ENCODE results near the gene ARPIN.

Gene ARPIN

DNA sequence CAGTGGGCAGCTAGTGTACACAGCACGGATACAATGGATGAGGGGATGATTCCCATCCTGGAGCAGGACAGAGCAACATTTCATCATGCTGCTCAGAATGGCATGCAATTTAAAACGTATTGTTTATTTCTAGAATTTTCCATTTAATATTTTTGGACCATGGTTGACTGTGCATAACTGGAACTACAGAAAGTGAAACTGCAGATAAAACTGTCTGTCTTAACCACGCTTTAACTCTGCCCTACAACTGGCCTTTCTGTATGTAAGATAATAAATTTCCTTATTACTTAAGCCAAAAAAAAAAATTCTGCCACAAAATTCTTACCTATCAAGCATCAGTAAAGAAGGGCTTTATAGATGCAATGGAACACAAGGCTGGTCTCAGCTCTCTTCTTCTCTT is 52.3 kb downstream of the ARPIN start:
- no peaks in the 10 kb centered on the region for H3F3A ChIP-seq (ENCODE audit: insufficient read depth)
- TF ChIP-seq, protein P1, sequence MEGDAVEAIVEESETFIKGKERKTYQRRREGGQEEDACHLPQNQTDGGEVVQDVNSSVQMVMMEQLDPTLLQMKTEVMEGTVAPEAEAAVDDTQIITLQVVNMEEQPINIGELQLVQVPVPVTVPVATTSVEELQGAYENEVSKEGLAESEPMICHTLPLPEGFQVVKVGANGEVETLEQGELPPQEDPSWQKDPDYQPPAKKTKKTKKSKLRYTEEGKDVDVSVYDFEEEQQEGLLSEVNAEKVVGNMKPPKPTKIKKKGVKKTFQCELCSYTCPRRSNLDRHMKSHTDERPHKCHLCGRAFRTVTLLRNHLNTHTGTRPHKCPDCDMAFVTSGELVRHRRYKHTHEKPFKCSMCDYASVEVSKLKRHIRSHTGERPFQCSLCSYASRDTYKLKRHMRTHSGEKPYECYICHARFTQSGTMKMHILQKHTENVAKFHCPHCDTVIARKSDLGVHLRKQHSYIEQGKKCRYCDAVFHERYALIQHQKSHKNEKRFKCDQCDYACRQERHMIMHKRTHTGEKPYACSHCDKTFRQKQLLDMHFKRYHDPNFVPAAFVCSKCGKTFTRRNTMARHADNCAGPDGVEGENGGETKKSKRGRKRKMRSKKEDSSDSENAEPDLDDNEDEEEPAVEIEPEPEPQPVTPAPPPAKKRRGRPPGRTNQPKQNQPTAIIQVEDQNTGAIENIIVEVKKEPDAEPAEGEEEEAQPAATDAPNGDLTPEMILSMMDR (IDR thresholded peaks at IDR 0.05; ENCODE audit: insufficient read depth, low read length, poor library complexity, severe bottlenecking), result no peak
- TF ChIP-seq EZH2phosphoT487 (conservative IDR thresholded peaks at IDR 0.05; ENCODE audit: low read length), result no peak
- H4K20me1 ChIP-seq (ENCODE audit: low read depth, low read length), result no peaks in the 10 kb centered on the region
- no peak overlapping the region for H3K4me3 ChIP-seq (ENCODE audit: insufficient read depth, low read length, poor library complexity, severe bottlenecking)
- no peaks in the 10 kb centered on the region for H3K9me3 ChIP-seq (ENCODE audit: insufficient read depth, low read length)
- no peaks in the 10 kb centered on the region for H3K9me2 ChIP-seq (replicated peaks; ENCODE audit: insufficient read depth, low read length)
- H3K27ac ChIP-seq (ENCODE audit: low read depth, low read length), result no peak overlapping the region
- H2AFZ ChIP-seq (ENCODE audit: low read depth, low read length, severe bottlenecking), result no peak overlapping the region
- H3K27me3 ChIP-seq (ENCODE audit: low read length), result no peaks in the 10 kb centered on the region
- no peak overlapping the region for H3K9ac ChIP-seq (ENCODE audit: low read length)
- H3K4me2 ChIP-seq (ENCODE audit: low read depth, low read length, poor library complexity, severe bottlenecking), result no peak overlapping the region
- no peaks in the 10 kb centered on the region for H3K36me3 ChIP-seq (ENCODE audit: low read length)
- no peaks in the 10 kb centered on the region for H3K79me2 ChIP-seq (ENCODE audit: insufficient read depth, low read length)

DNA sequence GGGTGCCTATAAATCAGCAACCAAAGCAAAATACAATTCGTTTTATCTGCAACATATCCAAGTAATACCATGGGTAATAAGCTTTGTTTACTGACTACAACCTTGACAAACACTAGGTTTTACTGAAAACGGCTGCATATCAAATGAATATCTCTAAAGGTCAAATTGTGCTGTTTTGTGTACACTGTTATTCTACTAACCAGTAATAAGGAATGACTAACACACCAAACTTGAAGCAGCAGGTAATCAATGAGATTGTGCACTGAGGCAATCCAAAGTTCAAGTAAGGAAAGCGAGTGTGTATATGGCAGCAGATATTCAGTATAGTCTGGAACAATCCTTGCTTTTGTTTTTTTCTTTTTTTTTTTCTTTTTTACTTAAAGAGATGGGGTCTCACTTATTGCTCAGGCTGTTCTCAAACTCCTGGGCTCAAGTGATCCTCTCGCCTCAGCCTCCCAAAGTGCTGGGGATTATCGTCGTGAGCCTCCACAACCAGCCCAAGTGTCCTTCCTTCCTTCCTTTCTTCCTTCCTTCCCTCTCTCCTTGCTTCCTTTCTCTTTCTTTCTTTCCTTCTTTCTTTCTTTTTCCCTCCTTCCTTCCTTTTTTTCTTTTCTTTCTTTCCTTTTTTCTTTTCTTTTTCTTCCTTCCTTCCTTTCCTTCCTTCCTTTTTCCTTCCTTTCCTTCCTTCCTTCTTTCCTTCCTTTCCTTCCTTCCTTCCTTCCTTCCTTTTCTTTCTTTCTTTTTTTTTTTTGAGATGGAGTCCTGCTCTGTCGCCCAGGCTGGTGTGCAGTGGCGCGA is 53.9 kb downstream of the ARPIN start:
- H3K36me3 ChIP-seq (ENCODE audit: low read length), result no peaks in the 10 kb centered on the region
- no peak overlapping the region for H3K4me2 ChIP-seq (ENCODE audit: low read depth, low read length, poor library complexity, severe bottlenecking)

DNA sequence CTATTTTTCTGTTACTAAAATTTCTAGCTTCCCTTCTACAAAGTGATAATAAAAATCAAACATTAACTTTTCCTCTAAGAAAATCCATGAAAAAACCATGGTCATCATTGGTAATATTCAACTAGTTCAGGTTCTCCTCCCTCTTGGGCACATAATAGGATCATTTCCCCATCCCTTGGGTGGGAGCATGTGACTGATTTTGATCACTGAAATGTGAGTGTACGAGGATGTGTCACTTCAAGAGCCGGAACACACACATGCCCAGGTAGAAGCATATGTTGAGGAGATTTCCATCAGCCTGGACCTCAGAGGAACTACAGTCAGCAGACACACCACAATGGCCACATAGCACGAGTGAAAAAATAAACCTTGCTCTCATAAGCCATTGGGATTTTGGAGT is 55.1 kb downstream of the ARPIN start:
- Histone ChIP-seq H3K27ac (ENCODE audit: low read depth, low read length) (no peak overlapping the region), H3K27me3 (ENCODE audit: low read length) (no peaks in the 10 kb centered on the region), H3K79me2 (ENCODE audit: insufficient read depth, low read length) (no peaks in the 10 kb centered on the region), H3K9me3 (ENCODE audit: insufficient read depth, low read length) (no peaks in the 10 kb centered on the region), H3K4me3 (ENCODE audit: insufficient read depth, low read length, poor library complexity, severe bottlenecking) (no peak overlapping the region), H3F3A (ENCODE audit: insufficient read depth) (no peaks in the 10 kb centered on the region), H4K20me1 (ENCODE audit: low read depth, low read length) (no peaks in the 10 kb centered on the region), H3K36me3 (ENCODE audit: low read length) (no peaks in the 10 kb centered on the region), H2AFZ (ENCODE audit: low read depth, low read length, severe bottlenecking) (no peak overlapping the region), H3K9me2 (replicated peaks; ENCODE audit: insufficient read depth, low read length) (no peaks in the 10 kb centered on the region), H3K9ac (ENCODE audit: low read length) (no peak overlapping the region), H3K4me2 (ENCODE audit: low read depth, low read length, poor library complexity, severe bottlenecking) (no peak overlapping the region)
- no peak for TF ChIP-seq EZH2phosphoT487 (conservative IDR thresholded peaks at IDR 0.05; ENCODE audit: low read length)
- TF ChIP-seq, protein P1 (IDR thresholded peaks at IDR 0.05; ENCODE audit: insufficient read depth, low read length, poor library complexity, severe bottlenecking), result no peak

More for the DNA sequence above, 53.9 kb downstream of the ARPIN start:
- no peaks in the 10 kb centered on the region for H3K9me3 ChIP-seq (ENCODE audit: insufficient read depth, low read length)
- H3K27me3 ChIP-seq (ENCODE audit: low read length), result no peaks in the 10 kb centered on the region
- TF ChIP-seq, protein P1 (IDR thresholded peaks at IDR 0.05; ENCODE audit: insufficient read depth, low read length, poor library complexity, severe bottlenecking), result no peak
- H3K79me2 ChIP-seq (ENCODE audit: insufficient read depth, low read length), result no peaks in the 10 kb centered on the region
- no peak overlapping the region for H3K4me3 ChIP-seq (ENCODE audit: insufficient read depth, low read length, poor library complexity, severe bottlenecking)
- no peaks in the 10 kb centered on the region for H4K20me1 ChIP-seq (ENCODE audit: low read depth, low read length)
- H3K9ac ChIP-seq (ENCODE audit: low read length), result no peak overlapping the region
- H3K9me2 ChIP-seq (replicated peaks; ENCODE audit: insufficient read depth, low read length), result no peaks in the 10 kb centered on the region
- no peaks in the 10 kb centered on the region for H3F3A ChIP-seq (ENCODE audit: insufficient read depth)
- no peak overlapping the region for H3K27ac ChIP-seq (ENCODE audit: low read depth, low read length)
- H2AFZ ChIP-seq (ENCODE audit: low read depth, low read length, severe bottlenecking), result no peak overlapping the region

Data from SU-DHL-6 (cell line).